OCI-LY7 (cell line): ENCODE data around the gene TEX12. TPM values are rescaled to one million over a fixed set of nuclear protein-coding genes. Genes with fewer than 3 reads are reported as not detected.
"Not testable (repeated sequence)": the region's sequence is repeated elsewhere in the genome, so short reads cannot be mapped to it uniquely, and the experiment has no call there.

Experiments used
- BruUV-seq: library from RNA; stranded (reverse); fragments of 400-500 nt; replicated peaks from 2 replicates; lab custom pipeline; 2021; lab: Mats Ljungman, UMichigan
- CTCF ChIA-PET: fragments of 300-600 bp; sonication (Branson Sonifier 250); formaldehyde crosslinking; loops from one replicate; lab custom pipeline; 2022; ENCODE audit warnings: antibody characterized with exemption; ENCODE audit not compliant: unreplicated experiment; lab: Charles Lee
- POLR2A ChIA-PET: fragments of 300-600 bp; sonication (Branson Sonifier 250); formaldehyde crosslinking; loops from one replicate; lab custom pipeline; 2022; ENCODE audit warnings: antibody characterized with exemption; lab: Charles Lee
- DNase-seq: peaks from one replicate; pipeline ENCODE4 v3.0.0-alpha.2; 2015; ENCODE audit warnings: low spot score
- H2AFZ ChIP-seq: fragments of 200-600 bp; sonication (generic), shearing (Covaris generic); 2 replicates; pipeline ENCODE4 v1.6.1; 2014; ENCODE audit warnings: mild to moderate bottlenecking, antibody characterized with exemption, low read length, moderate library complexity
- H3K27ac ChIP-seq: fragments of 200-600 bp; sonication (generic); 2 replicates; pipeline ENCODE4 v1.5.1; 2014; ENCODE audit warnings: mixed run types, low read depth, mild to moderate bottlenecking, moderate library complexity, low read length, inconsistent platforms; ENCODE audit not compliant: poor library complexity, severe bottlenecking
- H3K36me3 ChIP-seq: fragments of 200-600 bp; sonication (generic); 2 replicates; pipeline ENCODE4 v1.6.1; 2014; ENCODE audit warnings: mild to moderate bottlenecking, antibody characterized with exemption, low read length, moderate library complexity, mixed read lengths; ENCODE audit not compliant: insufficient read depth
- H3K4me1 ChIP-seq: fragments of 200-600 bp; sonication (generic); 2 replicates; pipeline ENCODE4 v1.5.1; 2014; ENCODE audit warnings: mild to moderate bottlenecking, low read length; ENCODE audit not compliant: insufficient read depth, poor library complexity, severe bottlenecking
- H3K4me2 ChIP-seq: fragments of 200-600 bp; sonication (generic); 2 replicates; pipeline ENCODE4 v1.6.1; 2014; ENCODE audit warnings: mild to moderate bottlenecking, low read length
- H3K4me3 ChIP-seq: fragments of 200-600 bp; sonication (generic); 2 replicates; pipeline ENCODE4 v1.5.1; 2014; ENCODE audit warnings: mild to moderate bottlenecking, low read depth, low read length; ENCODE audit not compliant: poor library complexity, severe bottlenecking
- H3K79me2 ChIP-seq: fragments of 200-600 bp; sonication (generic); 2 replicates; pipeline ENCODE4 v1.6.1; 2016; ENCODE audit warnings: low read depth, mild to moderate bottlenecking, low read length, moderate library complexity, mixed read lengths; ENCODE audit not compliant: insufficient read depth
- H3K9me2 ChIP-seq: fragments of 200-600 bp; sonication (generic); 2 replicates; pipeline ENCODE4 v1.6.1; 2016; ENCODE audit warnings: mild to moderate bottlenecking, low read length, mixed read lengths; ENCODE audit not compliant: insufficient read depth
- H3K9me3 ChIP-seq: fragments of 200-600 bp; sonication (generic); 2 replicates; pipeline ENCODE4 v1.6.1; 2014; ENCODE audit warnings: mild to moderate bottlenecking, mixed run types, low read length, mixed read lengths
- H4K20me1 ChIP-seq: fragments of 200-600 bp; sonication (generic); 2 replicates; pipeline ENCODE4 v1.6.1; 2014; ENCODE audit warnings: mild to moderate bottlenecking, antibody characterized with exemption, low read length, moderate library complexity, mixed read lengths; ENCODE audit not compliant: insufficient read depth
- CTCF ChIP-seq: fragments of 200-600 bp; sonication (generic); conservative IDR thresholded peaks from 2 replicates; pipeline ENCODE4 v1.5.1; 2014; ENCODE audit warnings: mild to moderate bottlenecking, antibody characterized with exemption, low read length, moderate library complexity, mixed read lengths
- EZH2phosphoT487 ChIP-seq: fragments of 200-600 bp; sonication (generic); IDR thresholded peaks from 2 replicates; pipeline ENCODE4 v1.6.1; 2018; ENCODE audit warnings: low read depth, borderline replicate concordance, mild to moderate bottlenecking, mixed run types, antibody characterized with exemption, low read length, moderate library complexity, mixed read lengths
- intact Hi-C: fragments of 100-400 bp; cut with micrococcal nuclease; formaldehyde crosslinking; loops from one replicate; pipeline ENCODE4 v1.10.0; 2022; ENCODE audit not compliant: unreplicated experiment
- total RNA-seq, 2 experiments: library from RNA; depleted of rRNA in 1 of 2; stranded (reverse); fragments of >200 nt in 1 of 2; shearing (Covaris generic) in 1 of 2; gene quantifications; 2 replicates each; pipeline ENCODE4 v1.2.3, GENCODE V29; 2014 to 2022

The TEX12 gene
- total RNA-seq, 2 experiments from 2014 or later = 0.44 to 0.59 TPM

- no peaks in the 10 kb centered on the region for H3K9me3 ChIP-seq
- H3K4me1 ChIP-seq = no peaks in the 10 kb centered on the region
- H3K27ac ChIP-seq = no peak overlapping the region
- intact Hi-C loops = no loop called here
- no peaks in the 10 kb centered on the region for H3K9me2 ChIP-seq
- BruUV-seq = no TSS peak
- H3K79me2 ChIP-seq = no peaks in the 10 kb centered on the region
- no peak overlapping the region for H3K4me3 ChIP-seq
- CTCF ChIA-PET = no interaction called here
- H3K4me2 ChIP-seq = no peak overlapping the region
- no peaks in the 10 kb centered on the region for H3K36me3 ChIP-seq
- H4K20me1 ChIP-seq = no peaks in the 10 kb centered on the region
- no peak for DNase-seq
- POLR2A ChIA-PET = no interaction called here
- H2AFZ ChIP-seq = no peak overlapping the region
- TF ChIP-seq EZH2phosphoT487 (no peak), CTCF (no peak)
These were observed 29.4 kb downstream of the TEX12 start for GRCh38 chr11:112196519-112197087.

GRCh38 chr11:112199101-112199500 lies 31.9 kb downstream of the TEX12 start:
- CTCF ChIA-PET, DNase-seq, H2AFZ ChIP-seq, BruUV-seq, H4K20me1 ChIP-seq, H3K9me2 ChIP-seq, H3K27ac ChIP-seq, intact Hi-C loops, H3K36me3 ChIP-seq, H3K4me1 ChIP-seq, H3K79me2 ChIP-seq, H3K4me3 ChIP-seq, H3K9me3 ChIP-seq, H3K4me2 ChIP-seq: not testable (repeated sequence)
- POLR2A ChIA-PET = interaction anchor here (0.6 to 1.3 kb wide), 2 partner anchors 11 to 24 kb away, joined by 4 to 5 read pairs; no protein-coding TSS in a partner anchor

- intact Hi-C loops = no loop called here
- CTCF ChIA-PET = no interaction called here
These were observed 33.1 kb downstream of the TEX12 start for GRCh38 chr11:112200252-112200651.

More at GRCh38 chr11:112200252-112200651, 33.1 kb downstream of the TEX12 start:
- Histone ChIP-seq H3K4me3 (no peak overlapping the region), H3K9me3 (no peaks in the 10 kb centered on the region), H3K4me2 (no peak overlapping the region), H2AFZ (no peak overlapping the region), H3K27ac (no peak overlapping the region), H3K36me3 (no peaks in the 10 kb centered on the region), H3K79me2 (no peaks in the 10 kb centered on the region), H4K20me1 (no peaks in the 10 kb centered on the region), H3K4me1 (no peaks in the 10 kb centered on the region), H3K9me2 (no peaks in the 10 kb centered on the region)
- BruUV-seq = no TSS peak
- TF ChIP-seq EZH2phosphoT487 (no peak), CTCF (no peak)
- POLR2A ChIA-PET = interaction anchor here (1.3 kb wide), 1 partner anchor 12 kb away, joined by 5 read pairs; no protein-coding TSS in a partner anchor
- DNase-seq = no peak
